Upper lobe of left lung (tissue), 6 donors: ENCODE measurements around the gene SH3GL1. TPM values are rescaled to one million over a fixed set of nuclear protein-coding genes. Genes with fewer than 3 reads are reported as not detected.

Source experiments
- ATAC-seq, 2 donors: fragments of 200-7000 bp; cut with Tn5 transposase; one replicate each; pipeline ENCODE4 v1.9.1; 2022; ENCODE audit warnings: mild to moderate bottlenecking in 2 of 2, moderate library complexity in 2 of 2; ENCODE audit not compliant: low FRiP score in 2 of 2
- DNase-seq, 2 donors: peaks; one replicate each; pipeline ENCODE4 v3.0.0-alpha.2; 2019 to 2020
- H3K27ac ChIP-seq, 4 donors: fragments of 200-600 bp; sonication (generic); one replicate each; pipeline ENCODE4 v1.5.1; 2016 to 2019
- H3K27me3 ChIP-seq, 4 donors: fragments of 200-600 bp; sonication (generic); one replicate each; pipeline ENCODE4 v1.5.1; 2017 to 2019
- H3K36me3 ChIP-seq, 4 donors: fragments of 200-600 bp; sonication (generic); one replicate each; pipeline ENCODE4 v1.5.1; 2016 to 2019
- H3K4me1 ChIP-seq, 4 donors: fragments of 200-600 bp; sonication (generic); one replicate each; pipeline ENCODE4 v1.5.1; 2018 to 2019
- H3K4me3 ChIP-seq, 4 donors: fragments of 200-600 bp; sonication (generic); one replicate each; pipeline ENCODE4 v1.5.1; 2017 to 2019; ENCODE audit warnings: mild to moderate bottlenecking in 2 of 4, moderate library complexity in 1 of 4
- H3K9me3 ChIP-seq, 4 donors: fragments of 200-600 bp; sonication (generic); one replicate each; pipeline ENCODE4 v1.5.1; 2018 to 2019
- CTCF ChIP-seq, 6 experiments: fragments of 450-650 bp in 4 of 6; fragments of 200-600 bp in 2 of 6; sonication (generic) in 2 of 6; IDR thresholded peaks; one replicate each; pipeline ENCODE4 v1.5.1; 2016 to 2019; ENCODE audit warnings: antibody characterized with exemption in 6 of 6
- EP300 ChIP-seq, 4 donors: sonication (generic); formaldehyde crosslinking; IDR thresholded peaks; one replicate each; pipeline ENCODE4 v1.5.1; 2017; ENCODE audit warnings: antibody characterized with exemption in 4 of 4, control low read depth in 2 of 4
- POLR2A ChIP-seq, 4 donors: fragments of 450-650 bp; IDR thresholded peaks; one replicate each; pipeline ENCODE4 v1.5.1; 2016 to 2017; ENCODE audit warnings: antibody characterized with exemption in 4 of 4, mild to moderate bottlenecking in 2 of 4
- POLR2AphosphoS5 ChIP-seq, 2 donors: sonication (generic); formaldehyde crosslinking; IDR thresholded peaks; one replicate each; pipeline ENCODE4 v1.5.1; 2017; ENCODE audit warnings: antibody characterized with exemption in 2 of 2
- WGBS, 2 donors: methylation state at CpG; one replicate each; pipeline ENCODE4 v1.1.5; 2017 to 2018; 5-methylcytosine and 5-hydroxymethylcytosine counted together
- total RNA-seq, 6 donors: library from RNA; depleted of rRNA in 4 of 6; stranded (reverse); fragments of >200 nt in 4 of 6; gene quantifications; one replicate each; pipeline versions ENCODE4 v1.1.0 to v1.2.1, GENCODE V29; 2016 to 2021
- donor health status: DM: no; HTN: no; CAD: no; lungs with moderate emphysema.
- donor health status: DM: no; HTN: yes; CAD: no; lungs with severe emphysema.

The SH3GL1 gene
- total RNA-seq, 6 donors from 2014 or later: 27.4 to 60.1 (median 53.8) TPM

DNA sequence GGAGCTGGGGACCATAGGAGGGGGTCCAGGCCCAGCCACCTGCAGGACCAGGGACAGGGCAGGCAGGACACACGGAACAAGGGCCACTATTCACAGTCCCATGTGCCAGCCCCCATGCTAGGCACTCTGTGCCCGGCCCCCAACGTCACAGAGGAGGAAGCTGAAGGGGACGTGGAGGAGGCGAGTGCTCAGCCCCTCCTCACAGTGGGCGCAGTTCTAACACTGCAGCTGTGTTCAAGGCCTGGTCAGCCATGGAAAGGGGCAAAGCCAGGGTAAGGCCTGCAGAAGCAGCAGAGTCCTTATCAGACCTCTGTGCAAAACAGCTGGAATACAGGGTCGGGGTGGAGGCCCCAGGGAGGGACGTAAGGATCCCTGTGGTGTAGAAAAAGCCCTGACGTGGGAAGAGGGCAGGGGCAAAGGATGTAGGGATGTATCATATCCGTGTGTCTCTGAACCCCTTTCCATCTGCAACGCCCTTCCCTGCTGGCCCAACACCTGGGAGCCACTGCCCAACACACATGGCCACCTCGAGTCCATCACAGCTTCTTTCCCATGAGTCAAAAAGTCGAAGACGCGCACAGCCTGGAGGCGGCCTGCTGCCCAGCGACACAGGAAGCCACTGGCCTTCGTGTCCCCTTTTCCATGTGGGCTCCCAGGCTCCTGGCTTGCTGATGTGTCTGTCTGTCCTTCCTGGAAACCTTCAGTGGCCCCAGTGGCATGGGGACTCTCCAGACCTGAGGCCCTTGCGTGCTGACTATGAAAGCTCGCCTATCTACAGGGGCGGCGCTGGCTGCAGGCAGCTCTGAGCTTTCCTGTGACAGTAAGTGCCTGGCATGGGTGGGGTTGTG is 28.0 kb downstream of the SH3GL1 start:
- TF ChIP-seq POLR2A (IDR thresholded peaks at IDR 0.05) (no peak), CTCF (IDR thresholded peaks at IDR 0.05) (no peak), EP300 (IDR thresholded peaks at IDR 0.05) (no peak), POLR2AphosphoS5 (IDR thresholded peaks at IDR 0.05) (no peak)
- peaks cover 0 to 11% (median 0%) of the 10 kb centered on the region in 4 donors for H3K36me3 ChIP-seq
- H3K4me3 ChIP-seq: no peak overlapping the region
- no peaks in the 10 kb centered on the region for H3K9me3 ChIP-seq
- WGBS, 2 donors: 87 to 94% methylated on average over 17 to 20 of the region's 22 CpGs
- H3K27ac ChIP-seq: peak overlapping the region in 3 of 4 donors; percentile 85
- H3K27me3 ChIP-seq: no peaks in the 10 kb centered on the region
- no peak for ATAC-seq
- peaks cover 79 to 95% (median 91%) of the 10 kb centered on the region in 4 donors for H3K4me1 ChIP-seq
- peak in 1 of 2 donors; percentile 42 for DNase-seq

DNA sequence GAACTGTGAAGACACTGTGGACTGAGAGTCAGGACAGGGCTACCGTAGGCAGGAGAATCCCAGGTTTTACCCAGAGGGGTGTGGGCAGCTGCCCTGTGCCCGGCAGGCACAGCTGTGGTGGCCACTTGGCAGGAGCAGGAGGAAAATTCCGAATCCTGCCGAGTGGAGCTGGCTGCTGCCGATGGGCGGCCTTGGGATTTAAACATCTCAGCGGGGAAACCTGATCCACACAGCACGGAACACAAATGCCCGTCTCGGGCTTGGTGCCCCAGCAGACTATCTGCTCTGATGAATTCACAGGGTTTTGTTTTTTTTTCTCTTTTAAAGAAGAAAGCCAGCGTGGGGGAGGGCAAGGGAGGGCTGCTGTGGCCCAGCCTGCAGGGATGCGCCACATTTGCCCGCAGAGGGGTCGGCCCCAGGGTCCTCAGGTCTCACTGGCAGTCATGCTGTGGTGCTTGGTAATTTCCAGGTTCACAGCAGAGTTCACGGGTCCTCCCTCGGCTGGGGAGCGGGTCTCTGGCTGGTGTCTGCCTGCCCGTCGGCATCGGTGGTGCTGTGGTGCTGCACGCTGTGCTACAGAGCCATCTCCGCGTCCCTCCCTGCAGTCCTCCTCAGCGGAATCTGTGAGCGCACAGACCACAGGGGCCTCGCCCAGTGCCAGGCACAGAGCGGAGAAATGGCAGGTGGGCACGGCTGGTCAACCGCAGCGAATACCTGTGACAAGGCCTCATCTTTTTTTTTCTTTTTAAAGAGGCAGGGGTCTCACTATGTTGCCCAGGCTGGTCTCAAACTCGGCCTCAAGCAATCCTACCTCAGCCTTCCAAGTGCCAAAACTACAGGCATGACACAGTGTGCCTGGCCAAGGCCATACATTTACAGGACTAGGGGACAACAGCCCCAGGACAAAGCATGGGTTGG is 28.8 kb downstream of the SH3GL1 start:
- 87 to 91% methylated on average over 26 to 28 of the region's 31 CpGs for WGBS, 2 donors
- Histone ChIP-seq H3K9me3 (no peaks in the 10 kb centered on the region), H3K27me3 (no peaks in the 10 kb centered on the region), H3K27ac (peak overlapping the region in 3 of 4 donors; percentile 79 to 87 (median 85)), H3K4me3 (no peak overlapping the region), H3K36me3 (peaks cover 0 to 18% (median under 1%) of the 10 kb centered on the region in 4 donors), H3K4me1 (peaks cover 72 to 86% (median 82%) of the 10 kb centered on the region in 4 donors)
- no peak for TF ChIP-seq POLR2AphosphoS5 (IDR thresholded peaks at IDR 0.05)
- TF ChIP-seq CTCF (IDR thresholded peaks at IDR 0.05): no peak
- TF ChIP-seq EP300 (IDR thresholded peaks at IDR 0.05): no peak
- no peak for TF ChIP-seq POLR2A (IDR thresholded peaks at IDR 0.05)
- ATAC-seq (no peak), DNase-seq (peak in 1 of 2 donors; percentile 65)

- Histone ChIP-seq H3K36me3 (peaks cover 5 to 27% (median 9%) of the 10 kb centered on the region in 4 donors), H3K27me3 (no peaks in the 10 kb centered on the region), H3K4me1 (peaks cover 64 to 77% (median 72%) of the 10 kb centered on the region in 4 donors), H3K9me3 (no peaks in the 10 kb centered on the region), H3K27ac (peak overlapping the region in 3 of 4 donors; percentile 79 to 87 (median 81)), H3K4me3 (no peak overlapping the region)
- no peak for ATAC-seq
- no peak for TF ChIP-seq EP300 (IDR thresholded peaks at IDR 0.05)
- TF ChIP-seq CTCF (IDR thresholded peaks at IDR 0.05): no peak
- no peak for TF ChIP-seq POLR2AphosphoS5 (IDR thresholded peaks at IDR 0.05)
- WGBS, 2 donors: 82% methylated on average over 13 of the region's 15 CpGs; no CpG with 5 or more reads in 1 of the 2 donors
- DNase-seq: peak in 1 of 2 donors; percentile 52
These were observed 29.8 kb downstream of the SH3GL1 start for GRCh38 chr19:4370418-4371041.

DNA sequence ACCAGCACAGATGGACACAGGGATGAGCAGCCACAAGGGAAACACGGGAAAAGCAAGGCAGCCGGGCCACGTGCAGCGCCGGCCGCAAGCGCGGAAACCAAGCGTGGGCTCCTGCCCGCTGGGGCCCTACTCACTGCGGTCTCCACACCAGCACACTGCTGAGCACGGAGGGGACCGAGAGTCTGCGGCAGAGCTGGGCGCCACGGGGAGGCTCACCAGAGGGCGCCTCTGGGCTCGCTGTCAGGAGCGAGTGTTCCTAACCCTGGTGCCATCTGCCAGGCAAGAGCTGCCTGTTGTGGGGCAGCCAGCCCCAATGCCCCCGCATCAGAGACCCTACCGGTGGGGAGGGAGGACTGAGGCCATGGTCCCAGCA is 30.5 kb downstream of the SH3GL1 start:
- no peaks in the 10 kb centered on the region for H3K27me3 ChIP-seq
- TF ChIP-seq EP300 (IDR thresholded peaks at IDR 0.05) (no peak), CTCF (IDR thresholded peaks at IDR 0.05) (peak in 5 of 6 experiments; percentile 12 to 68 (median 53)), POLR2AphosphoS5 (IDR thresholded peaks at IDR 0.05) (no peak), POLR2A (IDR thresholded peaks at IDR 0.05) (no peak)
- H3K36me3 ChIP-seq: peaks cover 5 to 34% (median 16%) of the 10 kb centered on the region in 4 donors
- peaks cover 57 to 70% (median 66%) of the 10 kb centered on the region in 4 donors for H3K4me1 ChIP-seq
- 46 to 59% methylated on average over 10 to 17 of the region's 21 CpGs for WGBS, 2 donors
- H3K27ac ChIP-seq: peak overlapping the region; percentile 79 to 87 (median 80)
- H3K9me3 ChIP-seq: no peaks in the 10 kb centered on the region
- DNase-seq (peak; percentile 72 to 90), ATAC-seq (peak; percentile 27 to 46)
- H3K4me3 ChIP-seq: peak overlapping the region in 2 of 4 donors; percentile 39 to 40
